Measurements from ENCODE around the gene TXK. TPM values are rescaled to one million over a fixed set of nuclear protein-coding genes. Genes with fewer than 3 reads are reported as not detected.

The TXK gene
- total RNA-seq, 1 experiment from 2014 or later = 0.70 TPM

DNA sequence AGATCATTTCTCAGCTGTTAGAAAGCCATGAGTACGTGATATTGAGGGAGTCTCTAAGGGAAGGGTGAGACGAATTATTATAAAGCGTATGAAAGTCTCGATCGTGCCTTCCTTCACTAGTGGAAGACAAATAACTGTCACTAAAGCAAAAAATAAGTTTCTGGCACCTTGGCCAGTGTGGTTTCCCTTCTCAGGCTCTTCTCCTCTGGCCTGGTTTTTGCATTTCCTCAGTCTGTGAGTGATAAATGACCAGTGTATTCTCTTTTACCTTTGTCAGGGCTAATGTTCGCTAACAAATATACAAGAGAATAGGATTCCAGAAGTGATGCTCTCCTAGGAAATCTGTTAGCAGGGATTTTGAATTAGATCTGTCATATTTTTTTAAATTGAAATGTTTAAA is 19.6 kb downstream of the TXK start (continued):
- TF ChIP-seq GABPB1 (CRISPR knock-in tag; IDR thresholded peaks at IDR 0.05) = no peak
- TF ChIP-seq PRRX2 (CRISPR knock-in tag; IDR thresholded peaks at IDR 0.05) = no peak

DNA sequence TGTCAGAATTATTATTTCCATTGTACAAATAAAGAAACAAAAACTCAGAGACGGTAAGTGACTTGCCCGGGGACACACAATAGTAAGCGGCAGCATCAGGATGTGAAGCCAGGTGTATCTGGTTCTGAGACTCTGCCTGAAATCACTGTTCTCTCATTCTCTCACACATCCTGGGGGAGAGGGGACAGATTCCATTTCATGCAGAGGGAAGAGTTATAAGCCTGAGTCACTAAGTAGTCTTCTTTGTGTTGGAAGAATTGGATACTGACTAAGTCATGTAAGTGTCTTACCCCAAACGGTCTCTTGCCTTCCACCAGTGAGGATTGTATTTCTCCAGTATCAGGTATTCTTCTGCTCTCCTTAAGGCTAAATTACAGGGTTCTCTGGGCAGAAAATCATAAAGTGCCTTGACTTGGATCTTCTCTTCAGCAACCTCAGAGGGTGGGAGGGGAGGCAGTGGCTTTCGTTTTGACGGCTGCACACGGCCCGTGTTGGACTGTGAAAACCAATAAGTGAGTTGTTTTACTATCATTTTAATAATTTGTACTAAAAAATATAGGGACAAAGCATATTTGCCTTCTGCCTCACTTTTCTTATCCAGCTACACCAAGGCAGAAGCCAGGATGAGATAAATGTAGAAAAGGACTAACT is 21.9 kb downstream of the TXK start:
- Mint-ChIP-seq H3K27ac (peak overlapping the region; percentile 59; the same call in 1 of the 2 replicates), H3K27me3 (ENCODE audit: low read depth) (peaks cover 3% of the 10 kb centered on the region; the same call in 1 of the 2 replicates), H3K4me1 (peaks cover 54% of the 10 kb centered on the region), H3K4me3 (no peak overlapping the region), H3K36me3 (no peaks in the 10 kb centered on the region), H3K9me3 (no peaks in the 10 kb centered on the region)
- ATAC-seq (no peak; the same call in 1 of the 2 replicates), DNase-seq (ENCODE audit: low spot score) (no peak)
- ChIA-PET CTCF (no interaction called here), POLR2A (no interaction called here)
- no peak for TF ChIP-seq ZNF317 (CRISPR knock-in tag; IDR thresholded peaks at IDR 0.05; ENCODE audit: borderline replicate concordance, low read depth)
- TF ChIP-seq, protein P1, sequence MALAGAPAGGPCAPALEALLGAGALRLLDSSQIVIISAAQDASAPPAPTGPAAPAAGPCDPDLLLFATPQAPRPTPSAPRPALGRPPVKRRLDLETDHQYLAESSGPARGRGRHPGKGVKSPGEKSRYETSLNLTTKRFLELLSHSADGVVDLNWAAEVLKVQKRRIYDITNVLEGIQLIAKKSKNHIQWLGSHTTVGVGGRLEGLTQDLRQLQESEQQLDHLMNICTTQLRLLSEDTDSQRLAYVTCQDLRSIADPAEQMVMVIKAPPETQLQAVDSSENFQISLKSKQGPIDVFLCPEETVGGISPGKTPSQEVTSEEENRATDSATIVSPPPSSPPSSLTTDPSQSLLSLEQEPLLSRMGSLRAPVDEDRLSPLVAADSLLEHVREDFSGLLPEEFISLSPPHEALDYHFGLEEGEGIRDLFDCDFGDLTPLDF (CRISPR knock-in tag; IDR thresholded peaks at IDR 0.05) = no peak
- no peak for TF ChIP-seq GABPB1 (CRISPR knock-in tag; IDR thresholded peaks at IDR 0.05)
- TF ChIP-seq, protein P2, sequence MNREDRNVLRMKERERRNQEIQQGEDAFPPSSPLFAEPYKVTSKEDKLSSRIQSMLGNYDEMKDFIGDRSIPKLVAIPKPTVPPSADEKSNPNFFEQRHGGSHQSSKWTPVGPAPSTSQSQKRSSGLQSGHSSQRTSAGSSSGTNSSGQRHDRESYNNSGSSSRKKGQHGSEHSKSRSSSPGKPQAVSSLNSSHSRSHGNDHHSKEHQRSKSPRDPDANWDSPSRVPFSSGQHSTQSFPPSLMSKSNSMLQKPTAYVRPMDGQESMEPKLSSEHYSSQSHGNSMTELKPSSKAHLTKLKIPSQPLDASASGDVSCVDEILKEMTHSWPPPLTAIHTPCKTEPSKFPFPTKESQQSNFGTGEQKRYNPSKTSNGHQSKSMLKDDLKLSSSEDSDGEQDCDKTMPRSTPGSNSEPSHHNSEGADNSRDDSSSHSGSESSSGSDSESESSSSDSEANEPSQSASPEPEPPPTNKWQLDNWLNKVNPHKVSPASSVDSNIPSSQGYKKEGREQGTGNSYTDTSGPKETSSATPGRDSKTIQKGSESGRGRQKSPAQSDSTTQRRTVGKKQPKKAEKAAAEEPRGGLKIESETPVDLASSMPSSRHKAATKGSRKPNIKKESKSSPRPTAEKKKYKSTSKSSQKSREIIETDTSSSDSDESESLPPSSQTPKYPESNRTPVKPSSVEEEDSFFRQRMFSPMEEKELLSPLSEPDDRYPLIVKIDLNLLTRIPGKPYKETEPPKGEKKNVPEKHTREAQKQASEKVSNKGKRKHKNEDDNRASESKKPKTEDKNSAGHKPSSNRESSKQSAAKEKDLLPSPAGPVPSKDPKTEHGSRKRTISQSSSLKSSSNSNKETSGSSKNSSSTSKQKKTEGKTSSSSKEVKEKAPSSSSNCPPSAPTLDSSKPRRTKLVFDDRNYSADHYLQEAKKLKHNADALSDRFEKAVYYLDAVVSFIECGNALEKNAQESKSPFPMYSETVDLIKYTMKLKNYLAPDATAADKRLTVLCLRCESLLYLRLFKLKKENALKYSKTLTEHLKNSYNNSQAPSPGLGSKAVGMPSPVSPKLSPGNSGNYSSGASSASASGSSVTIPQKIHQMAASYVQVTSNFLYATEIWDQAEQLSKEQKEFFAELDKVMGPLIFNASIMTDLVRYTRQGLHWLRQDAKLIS (CRISPR knock-in tag; IDR thresholded peaks at IDR 0.05; ENCODE audit: borderline replicate concordance) = no peak
- no peak for TF ChIP-seq HMGA2 (CRISPR knock-in tag; IDR thresholded peaks at IDR 0.05)
- no peak for TF ChIP-seq ZNF232 (CRISPR knock-in tag; IDR thresholded peaks at IDR 0.05)
- TF ChIP-seq MXD4 (CRISPR knock-in tag; IDR thresholded peaks at IDR 0.05; ENCODE audit: borderline replicate concordance) = no peak

DNA sequence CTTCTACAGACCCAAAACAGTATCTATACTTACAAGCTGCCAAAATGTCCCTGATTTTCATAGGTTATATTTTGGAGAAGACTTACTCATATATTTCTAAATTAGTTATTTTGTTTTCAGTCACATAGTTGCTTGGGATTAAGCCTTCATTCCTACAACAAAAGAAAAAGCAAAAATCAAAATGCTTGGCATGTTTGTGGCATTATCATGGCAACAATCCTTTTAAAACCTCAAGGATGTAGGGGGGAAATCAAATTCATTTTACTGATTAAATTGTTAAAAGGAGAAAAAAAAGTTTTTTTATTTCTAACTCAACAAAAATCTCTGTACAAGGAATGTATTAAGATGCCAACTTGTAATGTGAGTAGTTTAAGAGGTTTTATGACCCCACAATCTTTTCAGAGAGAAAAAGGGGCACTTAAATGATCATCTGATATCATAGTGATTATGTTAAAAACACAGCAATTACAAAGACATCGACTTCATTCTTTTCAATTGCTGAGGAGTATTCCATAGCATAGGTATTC is 23.5 kb downstream of the TXK start:
- H3K4me1 Mint-ChIP-seq = peaks cover 45% of the 10 kb centered on the region
- CTCF ChIA-PET = interaction anchor here (0.5 kb wide), 1 partner anchor 13 kb away, joined by 4 read pairs; no protein-coding TSS in a partner anchor
- TF ChIP-seq, protein P3, sequence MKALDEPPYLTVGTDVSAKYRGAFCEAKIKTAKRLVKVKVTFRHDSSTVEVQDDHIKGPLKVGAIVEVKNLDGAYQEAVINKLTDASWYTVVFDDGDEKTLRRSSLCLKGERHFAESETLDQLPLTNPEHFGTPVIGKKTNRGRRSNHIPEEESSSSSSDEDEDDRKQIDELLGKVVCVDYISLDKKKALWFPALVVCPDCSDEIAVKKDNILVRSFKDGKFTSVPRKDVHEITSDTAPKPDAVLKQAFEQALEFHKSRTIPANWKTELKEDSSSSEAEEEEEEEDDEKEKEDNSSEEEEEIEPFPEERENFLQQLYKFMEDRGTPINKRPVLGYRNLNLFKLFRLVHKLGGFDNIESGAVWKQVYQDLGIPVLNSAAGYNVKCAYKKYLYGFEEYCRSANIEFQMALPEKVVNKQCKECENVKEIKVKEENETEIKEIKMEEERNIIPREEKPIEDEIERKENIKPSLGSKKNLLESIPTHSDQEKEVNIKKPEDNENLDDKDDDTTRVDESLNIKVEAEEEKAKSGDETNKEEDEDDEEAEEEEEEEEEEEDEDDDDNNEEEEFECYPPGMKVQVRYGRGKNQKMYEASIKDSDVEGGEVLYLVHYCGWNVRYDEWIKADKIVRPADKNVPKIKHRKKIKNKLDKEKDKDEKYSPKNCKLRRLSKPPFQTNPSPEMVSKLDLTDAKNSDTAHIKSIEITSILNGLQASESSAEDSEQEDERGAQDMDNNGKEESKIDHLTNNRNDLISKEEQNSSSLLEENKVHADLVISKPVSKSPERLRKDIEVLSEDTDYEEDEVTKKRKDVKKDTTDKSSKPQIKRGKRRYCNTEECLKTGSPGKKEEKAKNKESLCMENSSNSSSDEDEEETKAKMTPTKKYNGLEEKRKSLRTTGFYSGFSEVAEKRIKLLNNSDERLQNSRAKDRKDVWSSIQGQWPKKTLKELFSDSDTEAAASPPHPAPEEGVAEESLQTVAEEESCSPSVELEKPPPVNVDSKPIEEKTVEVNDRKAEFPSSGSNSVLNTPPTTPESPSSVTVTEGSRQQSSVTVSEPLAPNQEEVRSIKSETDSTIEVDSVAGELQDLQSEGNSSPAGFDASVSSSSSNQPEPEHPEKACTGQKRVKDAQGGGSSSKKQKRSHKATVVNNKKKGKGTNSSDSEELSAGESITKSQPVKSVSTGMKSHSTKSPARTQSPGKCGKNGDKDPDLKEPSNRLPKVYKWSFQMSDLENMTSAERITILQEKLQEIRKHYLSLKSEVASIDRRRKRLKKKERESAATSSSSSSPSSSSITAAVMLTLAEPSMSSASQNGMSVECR (CRISPR knock-in tag; IDR thresholded peaks at IDR 0.05; ENCODE audit: borderline replicate concordance) = no peak
- TF ChIP-seq, protein P4, sequence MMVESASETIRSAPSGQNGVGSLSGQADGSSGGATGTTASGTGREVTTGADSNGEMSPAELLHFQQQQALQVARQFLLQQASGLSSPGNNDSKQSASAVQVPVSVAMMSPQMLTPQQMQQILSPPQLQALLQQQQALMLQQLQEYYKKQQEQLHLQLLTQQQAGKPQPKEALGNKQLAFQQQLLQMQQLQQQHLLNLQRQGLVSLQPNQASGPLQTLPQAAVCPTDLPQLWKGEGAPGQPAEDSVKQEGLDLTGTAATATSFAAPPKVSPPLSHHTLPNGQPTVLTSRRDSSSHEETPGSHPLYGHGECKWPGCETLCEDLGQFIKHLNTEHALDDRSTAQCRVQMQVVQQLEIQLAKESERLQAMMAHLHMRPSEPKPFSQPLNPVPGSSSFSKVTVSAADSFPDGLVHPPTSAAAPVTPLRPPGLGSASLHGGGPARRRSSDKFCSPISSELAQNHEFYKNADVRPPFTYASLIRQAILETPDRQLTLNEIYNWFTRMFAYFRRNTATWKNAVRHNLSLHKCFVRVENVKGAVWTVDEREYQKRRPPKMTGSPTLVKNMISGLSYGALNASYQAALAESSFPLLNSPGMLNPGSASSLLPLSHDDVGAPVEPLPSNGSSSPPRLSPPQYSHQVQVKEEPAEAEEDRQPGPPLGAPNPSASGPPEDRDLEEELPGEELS (CRISPR knock-in tag; IDR thresholded peaks at IDR 0.05) = no peak
- TF ChIP-seq CREB1 (CRISPR knock-in tag; IDR thresholded peaks at IDR 0.05) (no peak), CREM (CRISPR knock-in tag; IDR thresholded peaks at IDR 0.05) (no peak), MXD4 (CRISPR knock-in tag; IDR thresholded peaks at IDR 0.05; ENCODE audit: borderline replicate concordance) (no peak), JAZF1 (CRISPR knock-in tag; IDR thresholded peaks at IDR 0.05) (no peak), RORB (CRISPR knock-in tag; IDR thresholded peaks at IDR 0.05) (no peak)
- TF ChIP-seq, protein P5, sequence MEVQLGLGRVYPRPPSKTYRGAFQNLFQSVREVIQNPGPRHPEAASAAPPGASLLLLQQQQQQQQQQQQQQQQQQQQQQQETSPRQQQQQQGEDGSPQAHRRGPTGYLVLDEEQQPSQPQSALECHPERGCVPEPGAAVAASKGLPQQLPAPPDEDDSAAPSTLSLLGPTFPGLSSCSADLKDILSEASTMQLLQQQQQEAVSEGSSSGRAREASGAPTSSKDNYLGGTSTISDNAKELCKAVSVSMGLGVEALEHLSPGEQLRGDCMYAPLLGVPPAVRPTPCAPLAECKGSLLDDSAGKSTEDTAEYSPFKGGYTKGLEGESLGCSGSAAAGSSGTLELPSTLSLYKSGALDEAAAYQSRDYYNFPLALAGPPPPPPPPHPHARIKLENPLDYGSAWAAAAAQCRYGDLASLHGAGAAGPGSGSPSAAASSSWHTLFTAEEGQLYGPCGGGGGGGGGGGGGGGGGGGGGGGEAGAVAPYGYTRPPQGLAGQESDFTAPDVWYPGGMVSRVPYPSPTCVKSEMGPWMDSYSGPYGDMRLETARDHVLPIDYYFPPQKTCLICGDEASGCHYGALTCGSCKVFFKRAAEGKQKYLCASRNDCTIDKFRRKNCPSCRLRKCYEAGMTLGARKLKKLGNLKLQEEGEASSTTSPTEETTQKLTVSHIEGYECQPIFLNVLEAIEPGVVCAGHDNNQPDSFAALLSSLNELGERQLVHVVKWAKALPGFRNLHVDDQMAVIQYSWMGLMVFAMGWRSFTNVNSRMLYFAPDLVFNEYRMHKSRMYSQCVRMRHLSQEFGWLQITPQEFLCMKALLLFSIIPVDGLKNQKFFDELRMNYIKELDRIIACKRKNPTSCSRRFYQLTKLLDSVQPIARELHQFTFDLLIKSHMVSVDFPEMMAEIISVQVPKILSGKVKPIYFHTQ (CRISPR knock-in tag; IDR thresholded peaks at IDR 0.05) = no peak
- TF ChIP-seq, protein P6, sequence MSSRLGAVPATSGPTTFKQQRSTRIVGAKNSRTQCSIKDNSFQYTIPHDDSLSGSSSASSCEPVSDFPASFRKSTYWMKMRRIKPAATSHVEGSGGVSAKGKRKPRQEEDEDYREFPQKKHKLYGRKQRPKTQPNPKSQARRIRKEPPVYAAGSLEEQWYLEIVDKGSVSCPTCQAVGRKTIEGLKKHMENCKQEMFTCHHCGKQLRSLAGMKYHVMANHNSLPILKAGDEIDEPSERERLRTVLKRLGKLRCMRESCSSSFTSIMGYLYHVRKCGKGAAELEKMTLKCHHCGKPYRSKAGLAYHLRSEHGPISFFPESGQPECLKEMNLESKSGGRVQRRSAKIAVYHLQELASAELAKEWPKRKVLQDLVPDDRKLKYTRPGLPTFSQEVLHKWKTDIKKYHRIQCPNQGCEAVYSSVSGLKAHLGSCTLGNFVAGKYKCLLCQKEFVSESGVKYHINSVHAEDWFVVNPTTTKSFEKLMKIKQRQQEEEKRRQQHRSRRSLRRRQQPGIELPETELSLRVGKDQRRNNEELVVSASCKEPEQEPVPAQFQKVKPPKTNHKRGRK (CRISPR knock-in tag; IDR thresholded peaks at IDR 0.05; ENCODE audit: borderline replicate concordance) = no peak

More for the DNA sequence above, 23.5 kb downstream of the TXK start:
- H3K4me3 Mint-ChIP-seq = no peak overlapping the region
- H3K27ac Mint-ChIP-seq = no peak overlapping the region
- no peaks in the 10 kb centered on the region for H3K27me3 Mint-ChIP-seq (ENCODE audit: low read depth)
- POLR2A ChIA-PET = no interaction called here
- no peak for ATAC-seq
- no peaks in the 10 kb centered on the region for H3K9me3 Mint-ChIP-seq
- no peak for DNase-seq (ENCODE audit: low spot score)
- no peaks in the 10 kb centered on the region for H3K36me3 Mint-ChIP-seq
